Measurements from ENCODE around the gene LEUTX.

DNA sequence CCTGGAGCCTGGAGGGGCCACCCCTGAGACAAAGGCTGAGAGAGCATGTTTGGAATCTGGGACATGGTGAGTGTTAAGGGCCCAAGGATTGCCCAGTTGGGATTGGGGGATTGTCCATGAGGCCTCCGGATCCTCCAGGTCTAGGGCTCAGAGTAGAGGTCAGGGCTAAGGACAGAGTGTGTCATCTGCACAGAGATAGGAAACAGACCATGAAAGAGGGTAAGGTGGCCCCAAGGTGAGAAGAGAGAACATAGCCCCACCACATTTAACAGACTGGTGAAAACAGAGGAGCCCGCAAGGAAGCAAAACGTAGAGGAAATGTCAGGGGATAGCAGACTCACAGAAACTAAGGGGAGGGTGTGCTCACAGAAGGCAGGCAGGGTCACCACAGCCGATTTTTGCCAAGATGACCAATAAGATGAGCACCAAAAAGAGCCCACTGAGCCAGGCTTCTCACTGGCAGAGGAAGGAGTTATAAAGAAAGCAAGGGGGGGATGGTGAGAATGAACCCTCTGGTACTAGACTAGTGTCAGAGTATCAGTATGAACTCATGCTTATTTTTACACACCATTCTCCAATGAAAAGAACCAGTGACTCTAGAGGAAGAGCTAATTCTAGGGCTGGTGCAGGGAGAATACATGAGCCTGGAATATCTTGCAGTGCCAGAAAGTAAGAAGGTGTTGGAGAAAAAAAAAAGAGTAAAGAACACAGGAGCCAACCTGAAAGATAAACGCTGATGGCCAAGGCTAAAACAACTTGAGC is 37.8 kb downstream of the LEUTX start:
- TF ChIP-seq, protein P1, sequence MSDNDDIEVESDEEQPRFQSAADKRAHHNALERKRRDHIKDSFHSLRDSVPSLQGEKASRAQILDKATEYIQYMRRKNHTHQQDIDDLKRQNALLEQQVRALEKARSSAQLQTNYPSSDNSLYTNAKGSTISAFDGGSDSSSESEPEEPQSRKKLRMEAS (IDR thresholded peaks at IDR 0.05; ENCODE audit: low read depth): no peak
- TF ChIP-seq, protein P2, sequence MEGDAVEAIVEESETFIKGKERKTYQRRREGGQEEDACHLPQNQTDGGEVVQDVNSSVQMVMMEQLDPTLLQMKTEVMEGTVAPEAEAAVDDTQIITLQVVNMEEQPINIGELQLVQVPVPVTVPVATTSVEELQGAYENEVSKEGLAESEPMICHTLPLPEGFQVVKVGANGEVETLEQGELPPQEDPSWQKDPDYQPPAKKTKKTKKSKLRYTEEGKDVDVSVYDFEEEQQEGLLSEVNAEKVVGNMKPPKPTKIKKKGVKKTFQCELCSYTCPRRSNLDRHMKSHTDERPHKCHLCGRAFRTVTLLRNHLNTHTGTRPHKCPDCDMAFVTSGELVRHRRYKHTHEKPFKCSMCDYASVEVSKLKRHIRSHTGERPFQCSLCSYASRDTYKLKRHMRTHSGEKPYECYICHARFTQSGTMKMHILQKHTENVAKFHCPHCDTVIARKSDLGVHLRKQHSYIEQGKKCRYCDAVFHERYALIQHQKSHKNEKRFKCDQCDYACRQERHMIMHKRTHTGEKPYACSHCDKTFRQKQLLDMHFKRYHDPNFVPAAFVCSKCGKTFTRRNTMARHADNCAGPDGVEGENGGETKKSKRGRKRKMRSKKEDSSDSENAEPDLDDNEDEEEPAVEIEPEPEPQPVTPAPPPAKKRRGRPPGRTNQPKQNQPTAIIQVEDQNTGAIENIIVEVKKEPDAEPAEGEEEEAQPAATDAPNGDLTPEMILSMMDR (IDR thresholded peaks at IDR 0.05): no peak
- no peak for TF ChIP-seq EZH2phosphoT487 (IDR thresholded peaks at IDR 0.05; ENCODE audit: borderline replicate concordance, low read depth)
- TF ChIP-seq RFX5 (IDR thresholded peaks at IDR 0.05; ENCODE audit: low read length): no peak
- no peak for TF ChIP-seq POLR2AphosphoS5 (IDR thresholded peaks at IDR 0.05; ENCODE audit: low read depth, low read length)
- TF ChIP-seq TAF1 (IDR thresholded peaks at IDR 0.05; ENCODE audit: borderline replicate concordance, low read depth, low read length): no peak
- no peak for TF ChIP-seq RCOR1 (IDR thresholded peaks at IDR 0.05; ENCODE audit: low read length)
- TF ChIP-seq, protein P3, sequence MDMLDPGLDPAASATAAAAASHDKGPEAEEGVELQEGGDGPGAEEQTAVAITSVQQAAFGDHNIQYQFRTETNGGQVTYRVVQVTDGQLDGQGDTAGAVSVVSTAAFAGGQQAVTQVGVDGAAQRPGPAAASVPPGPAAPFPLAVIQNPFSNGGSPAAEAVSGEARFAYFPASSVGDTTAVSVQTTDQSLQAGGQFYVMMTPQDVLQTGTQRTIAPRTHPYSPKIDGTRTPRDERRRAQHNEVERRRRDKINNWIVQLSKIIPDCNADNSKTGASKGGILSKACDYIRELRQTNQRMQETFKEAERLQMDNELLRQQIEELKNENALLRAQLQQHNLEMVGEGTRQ (IDR thresholded peaks at IDR 0.05; ENCODE audit: borderline replicate concordance, low read depth, low read length): no peak
- TF ChIP-seq SMC3 (IDR thresholded peaks at IDR 0.05; ENCODE audit: low read depth, low read length): no peak
- TF ChIP-seq EP300 (IDR thresholded peaks at IDR 0.05; ENCODE audit: borderline replicate concordance in 1 of 2, low read depth in 1 of 2, low read length in 1 of 2): no peak
- no peak for TF ChIP-seq ZBTB33 (IDR thresholded peaks at IDR 0.05; ENCODE audit: borderline replicate concordance, low read depth)
- TF ChIP-seq RAD21 (IDR thresholded peaks at IDR 0.05; ENCODE audit: low read length): no peak
- TF ChIP-seq CHD2 (IDR thresholded peaks at IDR 0.05; ENCODE audit: low read length, partially characterized antibody): no peak
